GM12865 (cell line): ENCODE measurements around the gene PAWR.
"Not testable (repeated sequence)": the region's sequence is repeated elsewhere in the genome, so short reads cannot be mapped to it uniquely, and the experiment has no call there.

ENCODE experiments used
- DNase-seq: peaks from one replicate; pipeline ENCODE4 v3.0.0; 2010; ENCODE audit warnings: low read depth
- H3K4me3 ChIP-seq: 2 replicates; pipeline ENCODE4 v1.5.1; 2011; ENCODE audit warnings: mild to moderate bottlenecking, low read depth, low read length, control low read depth
- CTCF ChIP-seq: IDR thresholded peaks from 2 replicates; pipeline ENCODE4 v1.5.1; 2011; ENCODE audit warnings: low read length, control low read depth, low read depth, inconsistent platforms; ENCODE audit not compliant: insufficient read depth; ENCODE audit errors: missing control alignments

Gene PAWR

GRCh38 chr12:79548610-79548924 is 142.2 kb downstream of the PAWR start:
- no peak for TF ChIP-seq CTCF
- H3K4me3 ChIP-seq: no peak overlapping the region
- no peak for DNase-seq

- H3K4me3 ChIP-seq: no peak overlapping the region
- DNase-seq: peak; percentile 50
- peak; percentile 70 for TF ChIP-seq CTCF
Measured at GRCh38 chr12:79547735-79548609, 142.8 kb downstream of the PAWR start.

- DNase-seq: no peak
- H3K4me3 ChIP-seq: no peak overlapping the region
- TF ChIP-seq CTCF: no peak
Measured at GRCh38 chr12:79547044-79547734, 143.6 kb downstream of the PAWR start.

GRCh38 chr12:79546466-79547043 is 144.2 kb downstream of the PAWR start:
- no peak for DNase-seq
- no peak overlapping the region for H3K4me3 ChIP-seq
- TF ChIP-seq CTCF: no peak

GRCh38 chr12:79544439-79544838 is 146.3 kb downstream of the PAWR start:
- H3K4me3 ChIP-seq, DNase-seq: not testable (repeated sequence)

GRCh38 chr12:79537675-79538074 is 153.1 kb downstream of the PAWR start:
- TF ChIP-seq CTCF: no peak
- H3K4me3 ChIP-seq: no peak overlapping the region
- no peak for DNase-seq

GRCh38 chr12:79535751-79536150 is 155.0 kb downstream of the PAWR start:
- DNase-seq: no peak
- H3K4me3 ChIP-seq: no peak overlapping the region
- no peak for TF ChIP-seq CTCF
